CD4-positive, alpha-beta T cell (primary cell): ENCODE results near the gene EEF1A1. TPM values are rescaled to one million over a fixed set of nuclear protein-coding genes. Genes with fewer than 3 reads are reported as not detected.
A peak's percentile ranks its signal among the peaks of the same experiment; 100 is the strongest.

Experiments used
- ATAC-seq: fragments of 200-7000 bp; cut with Tn5 transposase; one replicate; pipeline ENCODE4 v1.10.0; 2022; ENCODE audit warnings: mild to moderate bottlenecking; ENCODE audit not compliant: poor library complexity
- CTCF ChIA-PET: fragments of 350-600 bp; sonication (Branson Sonifier 250); formaldehyde crosslinking; loops from one replicate; lab custom pipeline; 2021; ENCODE audit warnings: antibody characterized with exemption, inconsistent platforms; lab: Charles Lee
- POLR2A ChIA-PET: fragments of 350-600 bp; sonication (Branson Sonifier 250); formaldehyde crosslinking; loops from one replicate; lab custom pipeline; 2021; ENCODE audit warnings: antibody characterized with exemption, inconsistent platforms; lab: Charles Lee
- DNase-seq, 14 experiments: peaks; one replicate each; pipeline ENCODE4 v3.0.0-alpha.2; 2013 to 2020; ENCODE audit warnings: mixed read lengths in 2 of 14
- H3K27ac ChIP-seq, 2 donors: one replicate each; pipeline versions ENCODE4 v1.5.1 to v1.7.0; 2013; ENCODE audit warnings: low read length in 2 of 2, low read depth in 1 of 2, mild to moderate bottlenecking in 1 of 2
- H3K27me3 ChIP-seq, 2 experiments: 1 replicate in 1 of 2; 2 replicates in 1 of 2; pipeline versions ENCODE4 v1.6.1 to v1.7.0; 2013; ENCODE audit warnings: low read length in 2 of 2, control low read depth in 1 of 2, mild to moderate bottlenecking in 1 of 2, moderate library complexity in 1 of 2; ENCODE audit not compliant: insufficient read depth in 2 of 2, control insufficient read depth in 1 of 2
- H3K36me3 ChIP-seq: one replicate; pipeline ENCODE4 v1.6.1; 2013; ENCODE audit warnings: low read length, control low read depth; ENCODE audit not compliant: insufficient read depth
- H3K4me1 ChIP-seq: one replicate; pipeline ENCODE4 v1.6.1; 2013; ENCODE audit warnings: low read length, control low read depth; ENCODE audit not compliant: insufficient read depth
- H3K4me3 ChIP-seq: one replicate; pipeline ENCODE4 v1.5.1; 2013; ENCODE audit warnings: mild to moderate bottlenecking, low read length, moderate library complexity
- H3K9me3 ChIP-seq, 2 experiments: 1 replicate in 1 of 2; 2 replicates in 1 of 2; pipeline versions ENCODE4 v1.6.1 to v1.7.0; 2013; ENCODE audit warnings: low read length in 2 of 2, mild to moderate bottlenecking in 2 of 2, control low read depth in 1 of 2, moderate library complexity in 1 of 2; ENCODE audit not compliant: control insufficient read depth in 1 of 2, insufficient read depth in 1 of 2
- H3K27ac Mint-ChIP-seq: one replicate; pipeline ENCODE4 v1.8.0; 2020; ENCODE audit warnings: mixed read lengths
- H3K27me3 Mint-ChIP-seq: one replicate; pipeline ENCODE4 v1.8.0; 2021; ENCODE audit warnings: mixed read lengths
- H3K36me3 Mint-ChIP-seq: one replicate; pipeline ENCODE4 v1.8.0; 2021; ENCODE audit warnings: low read depth, mixed read lengths
- H3K4me1 Mint-ChIP-seq: one replicate; pipeline ENCODE4 v1.8.0; 2021; ENCODE audit warnings: low read depth, mixed read lengths
- H3K4me3 Mint-ChIP-seq: one replicate; pipeline ENCODE4 v1.8.0; 2020; ENCODE audit warnings: mild to moderate bottlenecking, mixed read lengths
- H3K9me3 Mint-ChIP-seq: one replicate; pipeline ENCODE4 v1.8.0; 2020; ENCODE audit warnings: mixed read lengths
- intact Hi-C, 2 experiments: fragments of 100-400 bp; cut with DNase I in 1 of 2; cut with micrococcal nuclease in 1 of 2; formaldehyde crosslinking; loops; one replicate each; pipeline versions ENCODE4 v1.15.1 to v1.9.0; 2023 to 2025; cut with DNase I, micrococcal nuclease
- total RNA-seq, 174 experiments: library from RNA in 2 of 174; stranded (reverse) in 2 of 174; gene quantifications; one replicate each; pipeline ENCODE4 v1.2.3 and lab custom pipeline; 2021 to 2026
- TF ChIP-seq, protein P1 (sequence below): fragments of 200-600 bp; IDR thresholded peaks from one replicate; pipeline ENCODE4 v1.8.0; 2022; ENCODE audit warnings: antibody characterized with exemption, mild to moderate bottlenecking

Gene EEF1A1
- total RNA-seq, 2 experiments from 2014 or later, result 15,669 to 16,465 TPM

DNA sequence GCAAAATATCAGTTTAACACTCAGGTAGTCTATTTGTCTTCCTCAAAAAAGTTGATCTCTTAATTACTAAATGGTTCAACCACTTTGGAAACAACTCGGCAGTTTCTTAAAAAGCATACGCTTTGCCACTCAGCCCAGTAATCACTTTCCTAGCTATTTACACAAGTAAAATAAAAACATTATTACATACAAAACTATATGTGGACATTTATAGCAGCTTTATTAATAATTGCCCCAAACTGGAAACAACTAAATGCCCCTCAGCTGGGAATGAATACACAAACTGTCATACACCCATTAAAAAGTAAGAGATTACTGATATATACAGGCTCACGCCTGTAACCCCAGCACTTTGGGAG, 7.4 kb downstream of the EEF1A1 start:
- CTCF ChIA-PET, result interaction anchor here (0.9 to 1.4 kb wide), 5 partner anchors 16 to 140 kb away, joined by 3 to 5 read pairs (median 4); no protein-coding TSS in a partner anchor
- POLR2A ChIA-PET, result interaction anchor here (0.7 to 6.9 kb wide), 10 partner anchors 8 to 139 kb away, joined by 3 to 89 read pairs (median 8); partner anchors contain the start of genes MTO1 and SLC17A5
- TF ChIP-seq, protein P1, sequence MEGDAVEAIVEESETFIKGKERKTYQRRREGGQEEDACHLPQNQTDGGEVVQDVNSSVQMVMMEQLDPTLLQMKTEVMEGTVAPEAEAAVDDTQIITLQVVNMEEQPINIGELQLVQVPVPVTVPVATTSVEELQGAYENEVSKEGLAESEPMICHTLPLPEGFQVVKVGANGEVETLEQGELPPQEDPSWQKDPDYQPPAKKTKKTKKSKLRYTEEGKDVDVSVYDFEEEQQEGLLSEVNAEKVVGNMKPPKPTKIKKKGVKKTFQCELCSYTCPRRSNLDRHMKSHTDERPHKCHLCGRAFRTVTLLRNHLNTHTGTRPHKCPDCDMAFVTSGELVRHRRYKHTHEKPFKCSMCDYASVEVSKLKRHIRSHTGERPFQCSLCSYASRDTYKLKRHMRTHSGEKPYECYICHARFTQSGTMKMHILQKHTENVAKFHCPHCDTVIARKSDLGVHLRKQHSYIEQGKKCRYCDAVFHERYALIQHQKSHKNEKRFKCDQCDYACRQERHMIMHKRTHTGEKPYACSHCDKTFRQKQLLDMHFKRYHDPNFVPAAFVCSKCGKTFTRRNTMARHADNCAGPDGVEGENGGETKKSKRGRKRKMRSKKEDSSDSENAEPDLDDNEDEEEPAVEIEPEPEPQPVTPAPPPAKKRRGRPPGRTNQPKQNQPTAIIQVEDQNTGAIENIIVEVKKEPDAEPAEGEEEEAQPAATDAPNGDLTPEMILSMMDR, result no peak
- Mint-ChIP-seq H3K27me3 (no peaks in the 10 kb centered on the region), H3K4me3 (no peak overlapping the region), H3K4me1 (peaks cover 41% of the 10 kb centered on the region), H3K27ac (peak overlapping the region; percentile 22), H3K9me3 (no peaks in the 10 kb centered on the region), H3K36me3 (peaks cover 53% of the 10 kb centered on the region)
- no peaks in the 10 kb centered on the region for H3K27me3 ChIP-seq
- intact Hi-C loops, result no loop called here
- peaks cover 38% of the 10 kb centered on the region for H3K36me3 ChIP-seq
- H3K4me3 ChIP-seq, result no peak overlapping the region
- no peak overlapping the region for H3K27ac ChIP-seq
- no peak for DNase-seq
- no peak for ATAC-seq
- no peaks in the 10 kb centered on the region for H3K9me3 ChIP-seq
- peaks cover 32% of the 10 kb centered on the region for H3K4me1 ChIP-seq

DNA sequence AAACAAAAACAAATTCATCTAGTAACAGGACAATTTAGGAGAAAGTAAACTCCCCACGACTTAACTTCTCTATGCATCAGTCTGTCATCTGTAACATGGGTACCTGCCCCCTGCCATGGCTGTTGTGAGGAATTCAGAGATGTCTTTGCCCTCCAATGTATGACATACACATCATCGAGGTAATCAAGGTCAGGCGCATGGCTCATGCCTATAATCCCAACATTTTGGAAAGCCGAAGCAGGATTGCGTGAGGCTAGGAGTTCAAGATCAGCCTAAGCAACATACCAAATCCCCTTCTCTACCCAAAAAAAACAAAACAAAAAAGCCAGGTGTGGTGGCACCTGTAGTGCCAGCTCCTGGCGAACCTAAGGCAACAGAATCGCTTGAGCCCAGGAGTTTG, 9.0 kb downstream of the EEF1A1 start:
- peaks cover 28% of the 10 kb centered on the region for H3K4me1 Mint-ChIP-seq
- peaks cover 37% of the 10 kb centered on the region for H3K36me3 Mint-ChIP-seq
- intact Hi-C loops, result no loop called here
- peaks cover 22% of the 10 kb centered on the region for H3K36me3 ChIP-seq
- DNase-seq (peak in 1 of 14 experiments; percentile 6), ATAC-seq (no peak)
- TF ChIP-seq, protein P1, result no peak
- H3K4me1 ChIP-seq, result peaks cover 20% of the 10 kb centered on the region
- no peaks in the 10 kb centered on the region for H3K9me3 Mint-ChIP-seq
- H3K4me3 Mint-ChIP-seq, result no peak overlapping the region
- CTCF ChIA-PET, result no interaction called here
- no peak overlapping the region for H3K27ac ChIP-seq
- no peaks in the 10 kb centered on the region for H3K27me3 Mint-ChIP-seq
- POLR2A ChIA-PET, result interaction anchor here (2.4 to 6.9 kb wide), 2 partner anchors 99 to 141 kb away, joined by 17 to 89 read pairs; partner anchors contain the start of gene SLC17A5
- no peaks in the 10 kb centered on the region for H3K9me3 ChIP-seq
- H3K4me3 ChIP-seq, result no peak overlapping the region
- H3K27me3 ChIP-seq, result no peaks in the 10 kb centered on the region
- H3K27ac Mint-ChIP-seq, result no peak overlapping the region

DNA sequence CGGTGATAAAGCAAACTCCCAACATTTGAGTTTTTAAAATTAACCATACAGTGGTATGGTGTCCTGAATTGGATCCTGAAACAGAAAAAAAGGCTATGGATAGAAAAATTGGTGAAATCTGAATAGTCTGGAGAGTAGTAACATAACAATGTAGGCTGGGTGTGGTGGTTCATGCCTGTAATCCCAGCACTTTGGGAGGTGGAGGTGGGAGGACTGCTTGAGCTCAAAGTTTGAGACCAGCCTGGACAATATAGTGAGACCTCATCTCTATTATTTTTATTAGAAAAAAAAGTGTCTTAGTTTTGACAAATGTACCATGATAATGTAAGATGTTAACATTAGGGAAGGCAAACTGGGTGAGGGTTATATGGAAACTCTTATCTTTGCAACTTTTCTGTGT, 11.0 kb downstream of the EEF1A1 start:
- Histone ChIP-seq H3K36me3 (peaks cover 3% of the 10 kb centered on the region), H3K27ac (no peak overlapping the region), H3K9me3 (peaks cover 0 to 1% of the 10 kb centered on the region in 2 experiments), H3K4me1 (peaks cover 8% of the 10 kb centered on the region), H3K27me3 (no peaks in the 10 kb centered on the region), H3K4me3 (no peak overlapping the region)
- ATAC-seq, result no peak
- intact Hi-C loops, result no loop called here
- CTCF ChIA-PET, result interaction anchor here (1.8 kb wide), 1 partner anchor 103 kb away, joined by 4 read pairs; no protein-coding TSS in a partner anchor
- Mint-ChIP-seq H3K9me3 (no peaks in the 10 kb centered on the region), H3K27ac (no peak overlapping the region), H3K4me3 (no peak overlapping the region), H3K36me3 (peaks cover 18% of the 10 kb centered on the region), H3K27me3 (no peaks in the 10 kb centered on the region), H3K4me1 (peaks cover 8% of the 10 kb centered on the region)
- POLR2A ChIA-PET, result interaction anchor here (0.7 to 3.1 kb wide), 2 partner anchors 8 to 10 kb away, joined by 3 to 16 read pairs; no protein-coding TSS in a partner anchor
- TF ChIP-seq, protein P1, result no peak
- no peak for DNase-seq
